AG09309 (cell line): ENCODE results near the gene HTT.

Experiments
- DNase-seq: peaks from one replicate; pipeline ENCODE4 v3.0.0-alpha.2; 2010; ENCODE audit warnings: low read depth
- H3K4me3 ChIP-seq: 2 replicates; pipeline ENCODE4 v1.5.1; 2011; ENCODE audit warnings: mild to moderate bottlenecking, low read depth, low read length, moderate library complexity; ENCODE audit not compliant: control insufficient read depth
- TF ChIP-seq, protein P1 (sequence below): IDR thresholded peaks from 2 replicates; pipeline ENCODE4 v1.5.1; 2011; ENCODE audit warnings: mild to moderate bottlenecking, low read depth, low read length, inconsistent platforms; ENCODE audit not compliant: insufficient read depth, control insufficient read depth; ENCODE audit errors: missing control alignments

HTT gene

DNA sequence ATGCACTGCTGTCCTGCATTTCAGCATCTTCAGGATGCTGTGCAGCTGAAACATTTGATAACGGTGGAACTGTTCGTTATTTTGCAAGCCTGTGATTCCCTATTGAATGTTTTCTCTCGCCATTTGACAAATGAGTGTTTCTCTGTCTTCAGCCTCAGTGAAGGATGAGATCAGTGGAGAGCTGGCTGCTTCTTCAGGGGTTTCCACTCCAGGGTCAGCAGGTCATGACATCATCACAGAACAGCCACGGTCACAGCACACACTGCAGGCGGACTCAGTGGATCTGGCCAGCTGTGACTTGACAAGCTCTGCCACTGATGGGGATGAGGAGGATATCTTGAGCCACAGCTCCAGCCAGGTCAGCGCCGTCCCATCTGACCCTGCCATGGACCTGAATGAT is 52.6 kb downstream of the HTT start:
- TF ChIP-seq, protein P1, sequence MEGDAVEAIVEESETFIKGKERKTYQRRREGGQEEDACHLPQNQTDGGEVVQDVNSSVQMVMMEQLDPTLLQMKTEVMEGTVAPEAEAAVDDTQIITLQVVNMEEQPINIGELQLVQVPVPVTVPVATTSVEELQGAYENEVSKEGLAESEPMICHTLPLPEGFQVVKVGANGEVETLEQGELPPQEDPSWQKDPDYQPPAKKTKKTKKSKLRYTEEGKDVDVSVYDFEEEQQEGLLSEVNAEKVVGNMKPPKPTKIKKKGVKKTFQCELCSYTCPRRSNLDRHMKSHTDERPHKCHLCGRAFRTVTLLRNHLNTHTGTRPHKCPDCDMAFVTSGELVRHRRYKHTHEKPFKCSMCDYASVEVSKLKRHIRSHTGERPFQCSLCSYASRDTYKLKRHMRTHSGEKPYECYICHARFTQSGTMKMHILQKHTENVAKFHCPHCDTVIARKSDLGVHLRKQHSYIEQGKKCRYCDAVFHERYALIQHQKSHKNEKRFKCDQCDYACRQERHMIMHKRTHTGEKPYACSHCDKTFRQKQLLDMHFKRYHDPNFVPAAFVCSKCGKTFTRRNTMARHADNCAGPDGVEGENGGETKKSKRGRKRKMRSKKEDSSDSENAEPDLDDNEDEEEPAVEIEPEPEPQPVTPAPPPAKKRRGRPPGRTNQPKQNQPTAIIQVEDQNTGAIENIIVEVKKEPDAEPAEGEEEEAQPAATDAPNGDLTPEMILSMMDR: no peak
- H3K4me3 ChIP-seq: no peak overlapping the region
- DNase-seq: no peak

DNA sequence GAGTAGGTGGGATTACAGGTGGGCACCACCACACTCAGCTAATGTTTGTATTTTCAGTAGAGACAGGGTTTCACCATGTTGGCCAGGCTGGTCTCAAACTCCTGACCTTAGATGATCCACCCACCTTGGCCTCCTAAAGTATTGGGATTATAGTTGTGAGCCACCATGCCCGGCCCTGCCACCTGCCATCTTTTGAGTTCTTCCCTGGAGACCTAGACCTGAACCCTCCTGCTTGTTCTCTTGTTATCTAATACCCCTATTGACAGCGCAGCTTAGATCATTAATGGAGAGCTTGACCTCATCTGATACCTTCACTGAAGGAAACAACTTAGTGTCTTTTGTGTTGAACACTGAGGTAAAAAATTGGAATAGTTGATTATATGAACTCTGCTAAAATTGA is 53.6 kb downstream of the HTT start:
- TF ChIP-seq, protein P1: no peak
- H3K4me3 ChIP-seq: no peak overlapping the region
- no peak for DNase-seq

DNA sequence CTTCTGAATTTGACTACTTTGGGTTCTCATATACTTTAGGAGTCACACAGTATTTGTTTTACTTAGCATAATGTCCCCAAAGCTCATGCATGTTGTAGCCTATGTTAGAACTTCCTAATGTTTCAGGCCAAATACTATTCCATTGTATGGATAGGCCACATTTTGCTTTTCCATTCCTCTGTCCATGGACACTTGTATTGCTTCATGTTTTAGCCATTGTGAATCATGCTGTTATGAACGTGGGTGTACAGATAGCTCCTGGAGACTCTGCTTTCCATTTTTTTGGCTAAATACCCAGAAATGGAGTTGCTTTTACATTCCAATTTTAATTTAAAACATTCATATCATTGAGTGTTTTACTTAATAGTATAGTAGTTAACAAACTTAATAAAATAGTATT is 54.5 kb downstream of the HTT start:
- DNase-seq: no peak
- TF ChIP-seq, protein P1: no peak
- H3K4me3 ChIP-seq: no peak overlapping the region

DNA sequence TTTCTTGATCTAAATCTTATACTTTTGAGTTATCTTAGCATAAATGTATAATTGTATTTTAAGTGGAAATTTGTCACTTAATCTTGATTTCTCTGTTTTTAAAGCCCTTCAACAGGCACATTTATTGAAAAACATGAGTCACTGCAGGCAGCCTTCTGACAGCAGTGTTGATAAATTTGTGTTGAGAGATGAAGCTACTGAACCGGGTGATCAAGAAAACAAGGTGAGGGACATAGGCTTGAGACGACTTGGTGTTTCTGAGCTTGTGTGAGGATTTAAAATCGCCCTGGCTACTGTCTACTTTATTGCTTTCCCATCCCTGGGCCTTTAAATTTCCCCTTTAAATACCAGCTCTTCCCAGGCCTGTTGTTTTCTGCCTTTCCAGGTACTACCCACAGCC is 55.7 kb downstream of the HTT start:
- no peak overlapping the region for H3K4me3 ChIP-seq
- TF ChIP-seq, protein P1: no peak
- no peak for DNase-seq

DNA sequence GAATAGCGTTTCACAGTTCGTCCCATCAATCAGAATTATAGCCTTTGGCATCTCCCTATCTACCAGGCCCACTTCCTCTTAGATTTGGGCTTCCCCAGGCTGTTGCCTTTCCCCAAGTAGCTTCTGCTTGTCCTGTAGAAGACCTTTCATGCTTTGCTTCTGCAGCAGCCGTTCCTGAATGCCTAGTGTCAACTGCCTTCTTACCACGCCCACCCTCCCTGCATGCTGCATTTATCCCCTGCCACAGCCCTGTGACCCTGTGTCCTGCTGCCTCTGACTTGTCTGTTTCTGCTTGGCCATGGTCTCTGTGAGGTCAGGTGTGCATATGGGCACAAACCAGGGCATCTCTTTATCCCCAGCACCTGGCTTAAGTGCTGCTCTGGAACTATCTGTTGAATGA is 56.3 kb downstream of the HTT start:
- TF ChIP-seq, protein P1: no peak
- DNase-seq: no peak
- H3K4me3 ChIP-seq: no peak overlapping the region

DNA sequence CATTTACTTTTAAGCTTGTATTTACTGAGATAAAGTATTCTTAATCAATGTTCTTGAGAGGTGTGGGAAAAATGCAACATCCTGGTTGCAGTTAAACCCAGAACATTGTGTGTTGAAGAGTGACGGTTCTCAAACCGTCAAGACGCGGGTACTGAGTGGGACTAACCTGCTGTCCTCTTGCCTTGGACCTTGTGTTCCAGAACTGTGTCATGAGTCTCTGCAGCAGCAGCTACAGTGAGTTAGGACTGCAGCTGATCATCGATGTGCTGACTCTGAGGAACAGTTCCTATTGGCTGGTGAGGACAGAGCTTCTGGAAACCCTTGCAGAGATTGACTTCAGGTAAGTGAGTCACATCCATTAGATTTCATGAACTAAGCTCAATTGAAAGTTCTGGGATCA is 59.7 kb downstream of the HTT start:
- H3K4me3 ChIP-seq: no peak overlapping the region
- no peak for DNase-seq
- TF ChIP-seq, protein P1: no peak
